Panc1 (cell line): ENCODE data around the gene BASP1. TPM values are rescaled to one million over a fixed set of nuclear protein-coding genes. Genes with fewer than 3 reads are reported as not detected.

Source experiments
- ATAC-seq: fragments of 200-7000 bp; cut with Tn5 transposase; 2 replicates; pipeline ENCODE4 v1.9.1; 2020; ENCODE audit warnings: mild to moderate bottlenecking, moderate library complexity
- BruUV-seq: library from RNA; stranded (reverse); fragments of 400-500 nt; replicated peaks from 2 replicates; lab custom pipeline; 2021; lab: Mats Ljungman, UMichigan
- CTCF ChIA-PET: fragments of 300-600 bp; sonication (Branson Sonifier 250); formaldehyde crosslinking; loops from one replicate; lab custom pipeline; 2022; ENCODE audit warnings: antibody characterized with exemption; lab: Charles Lee
- POLR2A ChIA-PET: fragments of 300-600 bp; sonication (Branson Sonifier 250); formaldehyde crosslinking; loops from one replicate; lab custom pipeline; 2022; ENCODE audit warnings: antibody characterized with exemption; lab: Charles Lee
- DNase-seq: peaks from one replicate; pipeline ENCODE4 v3.0.0-alpha.2; 2010; ENCODE audit warnings: low read depth, low spot score
- H3K27ac ChIP-seq: 2 replicates; pipeline ENCODE4 v1.5.1; 2011; ENCODE audit warnings: mild to moderate bottlenecking, low read length, inconsistent platforms
- H3K27me3 ChIP-seq: fragments of 200-500 bp; sonication (Bioruptor generic); 2 replicates; pipeline ENCODE4 v1.6.0; 2014; ENCODE audit warnings: low read length, inconsistent platforms; ENCODE audit not compliant: control insufficient read depth, insufficient read depth
- H3K36me3 ChIP-seq: fragments of 200-500 bp; sonication (Bioruptor generic); 2 replicates; pipeline ENCODE4 v1.5.1; 2014; ENCODE audit warnings: inconsistent platforms, mild to moderate bottlenecking, low read length, moderate library complexity; ENCODE audit not compliant: control insufficient read depth, insufficient read depth
- H3K4me1 ChIP-seq: 2 replicates; pipeline ENCODE4 v1.5.1; 2011; ENCODE audit warnings: inconsistent platforms, mild to moderate bottlenecking, low read length, moderate library complexity; ENCODE audit not compliant: control insufficient read depth, insufficient read depth
- H3K4me3 ChIP-seq, 2 experiments: 2 replicates each; pipeline ENCODE4 v1.5.1; 2011 to 2012; ENCODE audit warnings: low read depth in 2 of 2, low read length in 2 of 2, mild to moderate bottlenecking in 2 of 2, inconsistent platforms in 1 of 2, moderate library complexity in 1 of 2
- H3K9me3 ChIP-seq: fragments of 200-500 bp; sonication (Bioruptor generic); 2 replicates; pipeline ENCODE4 v1.5.1; 2014; ENCODE audit warnings: low read depth, mild to moderate bottlenecking, inconsistent platforms, low read length, moderate library complexity; ENCODE audit not compliant: control insufficient read depth, insufficient read depth
- POLR2AphosphoS5 ChIP-seq: IDR thresholded peaks from 2 replicates; pipeline ENCODE4 v1.6.1; 2012; ENCODE audit warnings: mild to moderate bottlenecking, low read depth, low read length, moderate library complexity
- SIN3A ChIP-seq: IDR thresholded peaks from 2 replicates; pipeline ENCODE4 v1.6.1; 2012; ENCODE audit warnings: low read depth, mild to moderate bottlenecking, low read length, moderate library complexity, borderline replicate concordance; ENCODE audit not compliant: insufficient read depth
- TCF7L2 ChIP-seq: IDR thresholded peaks from 2 replicates; pipeline ENCODE4 v1.6.1; 2011; ENCODE audit warnings: mild to moderate bottlenecking, low read depth, low read length, inconsistent platforms
- in situ Hi-C: cut with HindIII; loops from 2 replicates; pipeline ENCODE4 v1.10.0; 2016; ENCODE audit warnings: low sequenced_read_pairs, low pct_unique_long_range_greater_than_20kb
- intact Hi-C: fragments of 100-400 bp; cut with micrococcal nuclease; formaldehyde crosslinking; loops from one replicate; pipeline ENCODE4 v1.10.0; 2022; ENCODE audit not compliant: unreplicated experiment
- total RNA-seq: library from RNA; stranded (reverse); gene quantifications from one replicate; pipeline ENCODE4 v1.2.1, GENCODE V29; 2021; ENCODE audit not compliant: unreplicated experiment
- TF ChIP-seq, protein P1 (sequence below), 2 experiments: IDR thresholded peaks; 2 replicates each; pipeline ENCODE4 v1.6.1; 2011 to 2012; ENCODE audit warnings: low read depth in 2 of 2, control low read depth in 1 of 2, low read length in 1 of 2, mild to moderate bottlenecking in 1 of 2, moderate library complexity in 1 of 2; ENCODE audit not compliant: insufficient read depth in 1 of 2
- TF ChIP-seq, protein P2 (sequence below): fragments of 450-650 bp; IDR thresholded peaks from 2 replicates; pipeline ENCODE4 v1.5.1; 2017; ENCODE audit warnings: mild to moderate bottlenecking

BASP1 gene
- total RNA-seq, 1 experiment from 2014 or later = 217 TPM

DNA sequence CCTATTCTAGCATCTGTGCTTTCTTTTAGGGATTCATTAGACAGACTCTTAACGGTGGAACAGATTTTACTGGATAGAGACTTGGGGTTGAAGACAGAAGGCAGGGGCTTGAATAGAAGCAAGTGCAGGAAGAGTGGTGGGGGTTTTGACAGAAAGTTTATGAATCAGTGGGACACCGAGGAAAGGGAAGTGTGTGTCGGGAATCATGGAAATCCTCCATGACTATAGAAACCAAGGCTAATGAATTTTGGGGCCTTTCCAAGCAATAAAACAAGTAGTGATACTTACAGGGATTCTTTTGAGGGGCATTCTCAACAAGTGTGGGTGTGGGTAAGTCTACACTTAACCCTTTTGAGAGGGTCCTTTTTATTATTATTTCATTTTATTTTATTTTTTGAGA, 12.8 kb downstream of the BASP1 start:
- CTCF ChIA-PET = no interaction called here
- intact Hi-C loops = no loop called here
- POLR2A ChIA-PET = no interaction called here
- H3K9me3 ChIP-seq = no peaks in the 10 kb centered on the region
- ATAC-seq (no peak), DNase-seq (no peak)
- H3K36me3 ChIP-seq = no peaks in the 10 kb centered on the region
- BruUV-seq = no TSS peak
- in situ Hi-C loops = no loop called here
- TF ChIP-seq POLR2AphosphoS5 (no peak), TCF7L2 (no peak), SIN3A (no peak)
- TF ChIP-seq, protein P1, sequence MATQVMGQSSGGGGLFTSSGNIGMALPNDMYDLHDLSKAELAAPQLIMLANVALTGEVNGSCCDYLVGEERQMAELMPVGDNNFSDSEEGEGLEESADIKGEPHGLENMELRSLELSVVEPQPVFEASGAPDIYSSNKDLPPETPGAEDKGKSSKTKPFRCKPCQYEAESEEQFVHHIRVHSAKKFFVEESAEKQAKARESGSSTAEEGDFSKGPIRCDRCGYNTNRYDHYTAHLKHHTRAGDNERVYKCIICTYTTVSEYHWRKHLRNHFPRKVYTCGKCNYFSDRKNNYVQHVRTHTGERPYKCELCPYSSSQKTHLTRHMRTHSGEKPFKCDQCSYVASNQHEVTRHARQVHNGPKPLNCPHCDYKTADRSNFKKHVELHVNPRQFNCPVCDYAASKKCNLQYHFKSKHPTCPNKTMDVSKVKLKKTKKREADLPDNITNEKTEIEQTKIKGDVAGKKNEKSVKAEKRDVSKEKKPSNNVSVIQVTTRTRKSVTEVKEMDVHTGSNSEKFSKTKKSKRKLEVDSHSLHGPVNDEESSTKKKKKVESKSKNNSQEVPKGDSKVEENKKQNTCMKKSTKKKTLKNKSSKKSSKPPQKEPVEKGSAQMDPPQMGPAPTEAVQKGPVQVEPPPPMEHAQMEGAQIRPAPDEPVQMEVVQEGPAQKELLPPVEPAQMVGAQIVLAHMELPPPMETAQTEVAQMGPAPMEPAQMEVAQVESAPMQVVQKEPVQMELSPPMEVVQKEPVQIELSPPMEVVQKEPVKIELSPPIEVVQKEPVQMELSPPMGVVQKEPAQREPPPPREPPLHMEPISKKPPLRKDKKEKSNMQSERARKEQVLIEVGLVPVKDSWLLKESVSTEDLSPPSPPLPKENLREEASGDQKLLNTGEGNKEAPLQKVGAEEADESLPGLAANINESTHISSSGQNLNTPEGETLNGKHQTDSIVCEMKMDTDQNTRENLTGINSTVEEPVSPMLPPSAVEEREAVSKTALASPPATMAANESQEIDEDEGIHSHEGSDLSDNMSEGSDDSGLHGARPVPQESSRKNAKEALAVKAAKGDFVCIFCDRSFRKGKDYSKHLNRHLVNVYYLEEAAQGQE (IDR thresholded peaks at IDR 0.05; ENCODE audit: insufficient read depth in 1 of 2, low read depth in 2 of 2, low read length in 1 of 2) = no peak
- TF ChIP-seq, protein P2, sequence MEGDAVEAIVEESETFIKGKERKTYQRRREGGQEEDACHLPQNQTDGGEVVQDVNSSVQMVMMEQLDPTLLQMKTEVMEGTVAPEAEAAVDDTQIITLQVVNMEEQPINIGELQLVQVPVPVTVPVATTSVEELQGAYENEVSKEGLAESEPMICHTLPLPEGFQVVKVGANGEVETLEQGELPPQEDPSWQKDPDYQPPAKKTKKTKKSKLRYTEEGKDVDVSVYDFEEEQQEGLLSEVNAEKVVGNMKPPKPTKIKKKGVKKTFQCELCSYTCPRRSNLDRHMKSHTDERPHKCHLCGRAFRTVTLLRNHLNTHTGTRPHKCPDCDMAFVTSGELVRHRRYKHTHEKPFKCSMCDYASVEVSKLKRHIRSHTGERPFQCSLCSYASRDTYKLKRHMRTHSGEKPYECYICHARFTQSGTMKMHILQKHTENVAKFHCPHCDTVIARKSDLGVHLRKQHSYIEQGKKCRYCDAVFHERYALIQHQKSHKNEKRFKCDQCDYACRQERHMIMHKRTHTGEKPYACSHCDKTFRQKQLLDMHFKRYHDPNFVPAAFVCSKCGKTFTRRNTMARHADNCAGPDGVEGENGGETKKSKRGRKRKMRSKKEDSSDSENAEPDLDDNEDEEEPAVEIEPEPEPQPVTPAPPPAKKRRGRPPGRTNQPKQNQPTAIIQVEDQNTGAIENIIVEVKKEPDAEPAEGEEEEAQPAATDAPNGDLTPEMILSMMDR = no peak
- H3K27ac ChIP-seq = no peak overlapping the region
- H3K4me1 ChIP-seq = peaks cover 56% of the 10 kb centered on the region
- H3K27me3 ChIP-seq = no peaks in the 10 kb centered on the region
- no peak overlapping the region for H3K4me3 ChIP-seq

DNA sequence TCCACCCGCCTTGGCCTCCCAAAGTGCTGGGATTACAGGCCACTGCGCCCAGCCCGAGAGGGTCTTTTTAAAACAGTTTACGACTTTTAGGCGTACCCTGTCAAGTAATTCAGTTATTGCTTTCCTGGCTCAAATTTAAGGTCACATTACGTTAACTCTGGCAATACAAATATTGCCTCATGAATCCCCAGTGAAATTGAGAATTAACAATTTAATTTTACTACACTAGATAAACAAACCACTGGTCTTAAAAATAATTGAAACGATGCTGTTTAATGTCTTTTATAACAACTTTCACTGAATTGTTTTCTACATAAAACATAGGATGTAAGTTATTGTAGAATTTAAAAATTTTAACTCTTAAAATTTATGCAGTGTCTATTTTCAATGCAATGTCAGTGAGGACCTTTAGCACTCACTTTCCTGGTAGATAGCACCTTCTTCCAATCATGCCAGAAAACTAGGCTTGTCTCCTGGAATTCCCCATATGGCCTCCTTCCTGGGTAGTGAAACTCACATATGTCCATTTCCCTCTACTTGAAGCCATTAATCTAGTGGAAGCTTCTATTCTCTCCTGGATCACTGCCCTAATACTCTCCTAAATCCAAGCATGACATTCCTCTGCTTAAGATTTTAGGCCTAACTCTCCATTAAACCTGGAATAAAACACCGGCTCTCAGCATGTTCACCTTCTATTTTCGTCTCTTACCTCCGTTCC, 13.5 kb downstream of the BASP1 start:
- intact Hi-C loops = no loop called here
- H3K4me1 ChIP-seq = peaks cover 55% of the 10 kb centered on the region
- CTCF ChIA-PET = no interaction called here
- POLR2A ChIA-PET = no interaction called here
- no peak overlapping the region for H3K4me3 ChIP-seq
- H3K36me3 ChIP-seq = no peaks in the 10 kb centered on the region
- no TSS peak for BruUV-seq
- in situ Hi-C loops = no loop called here
- TF ChIP-seq POLR2AphosphoS5 = no peak
- no peak for TF ChIP-seq TCF7L2
- TF ChIP-seq, protein P2 = no peak
- TF ChIP-seq SIN3A = no peak
- TF ChIP-seq, protein P1 (IDR thresholded peaks at IDR 0.05; ENCODE audit: insufficient read depth in 1 of 2, low read depth in 2 of 2, low read length in 1 of 2) = no peak
- H3K27me3 ChIP-seq = no peaks in the 10 kb centered on the region
- H3K27ac ChIP-seq = peak overlapping the region; percentile 71; the same call in 1 of the 2 replicates
- ATAC-seq (0 out of 2 replicates have a peak, but pooled peaks have one; percentile 6), DNase-seq (no peak)
- no peaks in the 10 kb centered on the region for H3K9me3 ChIP-seq
